Suppressor macrophage treated with lipopolysaccharide for 4 hours (primary cell): Measurements from ENCODE around the gene ADA.
"Not testable (repeated sequence)": the region's sequence is repeated elsewhere in the genome, so short reads cannot be mapped to it uniquely, and the experiment has no call there.

Source experiments
- DNase-seq: peaks from one replicate; pipeline ENCODE4 v3.0.0-alpha.2; 2020

ADA gene

GRCh38 chr20:44597930-44598329 is 53.6 kb downstream of the ADA start:
- no peak for DNase-seq

GRCh38 chr20:44597516-44597915 is 54.0 kb downstream of the ADA start:
- no peak for DNase-seq

GRCh38 chr20:44596876-44597275 is 54.6 kb downstream of the ADA start:
- DNase-seq, result no peak

- no peak for DNase-seq
Measured at GRCh38 chr20:44596010-44596409, 55.5 kb downstream of the ADA start.

- peak; percentile 78 for DNase-seq
Measured at GRCh38 chr20:44594730-44595129, 56.8 kb downstream of the ADA start.

- no peak for DNase-seq
Measured at GRCh38 chr20:44593751-44594150, 57.7 kb downstream of the ADA start.

GRCh38 chr20:44592366-44592765 is 59.1 kb downstream of the ADA start:
- DNase-seq, result no peak

- DNase-seq, result no peak
Measured at GRCh38 chr20:44590980-44591778, 60.3 kb downstream of the ADA start.

- DNase-seq, result no peak
Measured at GRCh38 chr20:44589537-44589936, 62.0 kb downstream of the ADA start.

- DNase-seq, result not testable (repeated sequence)
Measured at GRCh38 chr20:44588321-44588720, 63.2 kb downstream of the ADA start.

- peak; percentile 41 for DNase-seq
Measured at GRCh38 chr20:44587035-44587980, 64.2 kb downstream of the ADA start.

GRCh38 chr20:44586289-44586911 is 65.1 kb downstream of the ADA start:
- peak; percentile 42 for DNase-seq

- no peak for DNase-seq
Measured at GRCh38 chr20:44585057-44585963, 66.2 kb downstream of the ADA start.

- peak; percentile 35 for DNase-seq
Measured at GRCh38 chr20:44584162-44584561, 67.3 kb downstream of the ADA start.

- DNase-seq, result no peak
Measured at GRCh38 chr20:44583157-44583556, 68.3 kb downstream of the ADA start.

GRCh38 chr20:44582311-44583025 is 69.0 kb downstream of the ADA start, which contains the start of gene PKIG:
TSS of gene PKIG (plus strand) at chr20:44582579. CDS start at chr20:44614557, 31,978 bp downstream.
- peak; percentile 73 for DNase-seq

GRCh38 chr20:44581515-44581914 is 70.0 kb downstream of the ADA start:
- DNase-seq, result no peak

- DNase-seq, result no peak
Measured at GRCh38 chr20:44580581-44581268, 70.8 kb downstream of the ADA start.

GRCh38 chr20:44579313-44580081 is 72.0 kb downstream of the ADA start:
- no peak for DNase-seq

GRCh38 chr20:44576297-44576696 is 75.2 kb downstream of the ADA start:
- peak; percentile 72 for DNase-seq
